Natural killer cell (primary cell): ENCODE measurements around the gene IGFLR1. TPM values are rescaled to one million over a fixed set of nuclear protein-coding genes. Genes with fewer than 3 reads are reported as not detected.

Experiments used
- ATAC-seq, 3 donors: fragments of 150-1000 bp in 2 of 3; fragments of 200-7000 bp in 1 of 3; cut with Tn5 transposase; 1 replicate in 1 of 3; 2 replicates in 2 of 3; pipeline ENCODE4 v1.10.0; 2021; ENCODE audit warnings: mild to moderate bottlenecking in 2 of 3, moderate library complexity in 2 of 3
- DNase-seq, 2 donors: peaks; one replicate each; pipeline versions ENCODE4 v3.0.0 to v3.0.0-alpha.2; 2013 to 2021; ENCODE audit warnings: mixed read lengths in 1 of 2
- H3K27ac ChIP-seq: one replicate; pipeline ENCODE4 v1.5.1; 2013; ENCODE audit warnings: mild to moderate bottlenecking, low read length
- H3K27me3 ChIP-seq: one replicate; pipeline ENCODE4 v1.6.1; 2013; ENCODE audit warnings: low read length; ENCODE audit not compliant: control insufficient read depth, insufficient read depth
- H3K36me3 ChIP-seq: one replicate; pipeline ENCODE4 v1.6.1; 2013; ENCODE audit warnings: low read length; ENCODE audit not compliant: control insufficient read depth, insufficient read depth
- H3K4me1 ChIP-seq: one replicate; pipeline ENCODE4 v1.6.1; 2013; ENCODE audit warnings: low read length; ENCODE audit not compliant: control insufficient read depth, insufficient read depth
- H3K4me3 ChIP-seq: one replicate; pipeline ENCODE4 v1.5.1; 2013; ENCODE audit warnings: low read length
- H3K9me3 ChIP-seq: one replicate; pipeline ENCODE4 v1.6.1; 2013; ENCODE audit warnings: low read length; ENCODE audit not compliant: control insufficient read depth, insufficient read depth
- H3K27ac Mint-ChIP-seq, 2 donors: one replicate each; pipeline ENCODE4 v1.8.0; 2022; ENCODE audit warnings: mild to moderate bottlenecking in 2 of 2, mixed read lengths in 2 of 2, moderate library complexity in 1 of 2
- H3K27me3 Mint-ChIP-seq, 2 donors: one replicate each; pipeline ENCODE4 v1.8.0; 2022; ENCODE audit warnings: low read depth in 2 of 2, mixed read lengths in 2 of 2
- H3K36me3 Mint-ChIP-seq: one replicate; pipeline ENCODE4 v1.8.0; 2022; ENCODE audit warnings: mixed read lengths
- H3K4me1 Mint-ChIP-seq, 2 donors: one replicate each; pipeline ENCODE4 v1.8.0; 2022; ENCODE audit warnings: mixed read lengths in 2 of 2
- H3K4me3 Mint-ChIP-seq: one replicate; pipeline ENCODE4 v1.8.0; 2022; ENCODE audit warnings: mild to moderate bottlenecking, moderate library complexity, mixed read lengths
- H3K9me3 Mint-ChIP-seq, 2 donors: one replicate each; pipeline ENCODE4 v1.8.0; 2022; ENCODE audit warnings: mixed read lengths in 2 of 2
- WGBS: methylation state at CpG from one replicate; pipeline ENCODE4 v1.1.7; 2013; ENCODE audit warnings: missing lambda C conversion rate; ENCODE audit not compliant: insufficient coverage; 5-methylcytosine and 5-hydroxymethylcytosine counted together
- intact Hi-C: fragments of 100-400 bp; cut with micrococcal nuclease; formaldehyde crosslinking; loops from one replicate; pipeline ENCODE4 v1.14.2; 2022
- total RNA-seq, 4 donors: library from RNA; stranded (reverse); fragments of 120-200 nt in 1 of 4; gene quantifications; one replicate each; pipeline versions ENCODE4 v1.2.3 to v1.2.4, GENCODE V29; 2013 to 2022
- TF ChIP-seq, protein P1 (sequence below): fragments of 200-600 bp; IDR thresholded peaks from one replicate; pipeline ENCODE4 v1.8.0; 2022; ENCODE audit warnings: antibody characterized with exemption

The IGFLR1 gene
- total RNA-seq, 3 donors from 2014 or later (not counting 1 experiment from before 2014, with no cell fraction given), result 57.7 to 75.6 (median 69.6) TPM

DNA sequence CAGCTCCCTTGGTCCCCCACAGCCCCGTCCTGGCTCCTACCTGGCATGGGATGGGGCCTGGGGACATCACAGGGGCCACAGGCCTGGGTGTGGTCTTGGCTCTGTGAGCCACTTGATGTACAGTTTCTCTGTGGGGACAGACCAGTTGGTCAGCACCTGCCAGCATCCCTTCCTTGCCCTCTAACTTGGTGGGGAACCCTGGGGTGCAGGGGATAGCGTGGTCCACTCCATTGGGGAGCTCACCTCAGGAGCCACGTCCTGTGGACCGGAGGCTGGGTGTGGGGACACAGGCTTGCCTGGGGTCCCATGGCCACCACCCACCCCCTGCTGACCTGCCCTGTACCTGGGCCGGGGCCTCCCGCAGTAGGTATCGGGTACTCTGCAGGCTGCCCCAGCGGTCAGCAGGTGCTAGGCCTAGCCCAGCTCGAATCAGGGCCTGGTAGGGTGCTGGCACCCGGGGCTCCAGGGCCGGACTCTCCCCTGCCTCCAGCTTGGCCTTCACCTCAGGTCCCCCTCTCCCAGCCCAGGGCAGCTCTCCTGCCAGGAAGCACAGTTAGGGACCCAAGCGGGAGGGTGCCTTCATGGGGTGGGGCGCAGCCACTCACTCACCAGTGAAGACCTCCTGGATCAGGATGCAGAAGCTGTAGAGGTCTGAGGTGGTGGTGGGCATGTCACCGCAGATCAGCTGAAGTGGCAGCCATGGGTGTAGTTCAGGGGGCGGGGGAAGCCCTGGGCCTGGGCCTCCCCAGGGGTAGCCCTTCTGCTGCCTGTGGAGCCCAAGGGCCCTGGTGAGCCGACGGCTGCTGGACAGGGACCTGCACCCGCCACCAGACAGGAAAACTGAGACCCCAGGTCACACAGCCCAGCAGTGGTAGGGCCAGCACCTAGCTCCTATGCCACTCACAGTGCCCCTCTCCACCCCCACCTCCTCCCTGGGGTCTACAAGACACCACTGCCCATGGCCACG is 48.0 kb upstream of the IGFLR1 start:
- DNase-seq (no peak), ATAC-seq (no peak)
- intact Hi-C loops, result no loop called here
- no peaks in the 10 kb centered on the region for H3K4me1 Mint-ChIP-seq
- H3K27me3 ChIP-seq, result no peaks in the 10 kb centered on the region
- peaks cover 0 to 7% of the 10 kb centered on the region in 2 donors for H3K27me3 Mint-ChIP-seq
- H3K4me1 ChIP-seq, result no peaks in the 10 kb centered on the region
- no peak overlapping the region for H3K4me3 ChIP-seq
- no peak overlapping the region for H3K27ac ChIP-seq
- no peaks in the 10 kb centered on the region for H3K9me3 ChIP-seq
- no peaks in the 10 kb centered on the region for H3K36me3 Mint-ChIP-seq
- H3K4me3 Mint-ChIP-seq, result no peak overlapping the region
- no peak overlapping the region for H3K27ac Mint-ChIP-seq
- no peaks in the 10 kb centered on the region for H3K9me3 Mint-ChIP-seq
- H3K36me3 ChIP-seq, result no peaks in the 10 kb centered on the region
- TF ChIP-seq, protein P1, sequence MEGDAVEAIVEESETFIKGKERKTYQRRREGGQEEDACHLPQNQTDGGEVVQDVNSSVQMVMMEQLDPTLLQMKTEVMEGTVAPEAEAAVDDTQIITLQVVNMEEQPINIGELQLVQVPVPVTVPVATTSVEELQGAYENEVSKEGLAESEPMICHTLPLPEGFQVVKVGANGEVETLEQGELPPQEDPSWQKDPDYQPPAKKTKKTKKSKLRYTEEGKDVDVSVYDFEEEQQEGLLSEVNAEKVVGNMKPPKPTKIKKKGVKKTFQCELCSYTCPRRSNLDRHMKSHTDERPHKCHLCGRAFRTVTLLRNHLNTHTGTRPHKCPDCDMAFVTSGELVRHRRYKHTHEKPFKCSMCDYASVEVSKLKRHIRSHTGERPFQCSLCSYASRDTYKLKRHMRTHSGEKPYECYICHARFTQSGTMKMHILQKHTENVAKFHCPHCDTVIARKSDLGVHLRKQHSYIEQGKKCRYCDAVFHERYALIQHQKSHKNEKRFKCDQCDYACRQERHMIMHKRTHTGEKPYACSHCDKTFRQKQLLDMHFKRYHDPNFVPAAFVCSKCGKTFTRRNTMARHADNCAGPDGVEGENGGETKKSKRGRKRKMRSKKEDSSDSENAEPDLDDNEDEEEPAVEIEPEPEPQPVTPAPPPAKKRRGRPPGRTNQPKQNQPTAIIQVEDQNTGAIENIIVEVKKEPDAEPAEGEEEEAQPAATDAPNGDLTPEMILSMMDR, result no peak
- 91% methylated on average over 19 of the region's 19 CpGs for WGBS

DNA sequence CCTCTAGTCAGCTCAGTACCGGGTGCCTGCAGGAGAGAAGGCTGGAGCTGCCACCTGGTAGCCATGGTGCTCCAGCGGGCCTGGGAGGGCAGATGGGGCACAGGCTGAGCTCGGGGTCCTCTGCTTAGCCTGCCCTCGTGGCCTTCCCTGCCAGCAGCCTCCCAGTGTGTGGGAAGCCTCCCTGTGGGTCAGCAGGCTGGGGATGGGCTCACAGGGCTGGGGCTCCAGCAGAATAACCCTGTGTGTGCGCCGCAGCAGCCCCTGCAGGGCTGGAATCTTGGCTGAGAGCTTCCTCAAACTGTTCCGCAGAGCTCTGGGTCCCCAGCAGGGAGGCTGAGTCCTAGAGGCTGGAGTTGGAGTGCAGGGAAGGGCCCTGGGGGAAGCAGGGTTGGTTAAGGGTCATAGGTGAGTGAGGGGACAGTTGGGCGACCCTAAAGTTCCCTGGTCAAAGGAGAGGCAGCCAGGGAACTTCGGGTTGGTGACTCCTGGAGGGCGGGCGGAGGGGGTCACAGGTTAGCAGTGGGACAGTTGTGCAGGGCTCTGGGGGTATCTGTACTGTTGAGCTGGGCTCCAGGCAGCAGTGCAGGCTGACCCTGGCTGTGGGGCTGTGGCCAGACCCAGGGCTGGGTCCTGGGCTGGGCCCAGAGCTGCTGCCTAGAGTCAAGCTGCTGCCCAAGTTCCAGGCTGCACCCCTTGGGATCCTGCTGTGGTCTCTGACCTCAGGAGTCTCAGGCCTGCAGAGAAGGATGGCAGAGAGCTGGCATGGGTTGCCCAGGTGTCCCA is 47.1 kb upstream of the IGFLR1 start:
- H3K4me3 Mint-ChIP-seq, result no peak overlapping the region
- Histone ChIP-seq H3K4me1 (no peaks in the 10 kb centered on the region), H3K4me3 (no peak overlapping the region), H3K27ac (no peak overlapping the region), H3K9me3 (no peaks in the 10 kb centered on the region), H3K36me3 (no peaks in the 10 kb centered on the region), H3K27me3 (no peaks in the 10 kb centered on the region)
- no peaks in the 10 kb centered on the region for H3K4me1 Mint-ChIP-seq
- no peak overlapping the region for H3K27ac Mint-ChIP-seq
- H3K27me3 Mint-ChIP-seq, result peaks cover 0 to 7% of the 10 kb centered on the region in 2 donors
- intact Hi-C loops, result no loop called here
- 91% methylated on average over 11 of the region's 11 CpGs for WGBS
- H3K36me3 Mint-ChIP-seq, result no peaks in the 10 kb centered on the region
- TF ChIP-seq, protein P1, result no peak
- no peaks in the 10 kb centered on the region for H3K9me3 Mint-ChIP-seq
- DNase-seq, result no peak
- no peak for ATAC-seq

DNA sequence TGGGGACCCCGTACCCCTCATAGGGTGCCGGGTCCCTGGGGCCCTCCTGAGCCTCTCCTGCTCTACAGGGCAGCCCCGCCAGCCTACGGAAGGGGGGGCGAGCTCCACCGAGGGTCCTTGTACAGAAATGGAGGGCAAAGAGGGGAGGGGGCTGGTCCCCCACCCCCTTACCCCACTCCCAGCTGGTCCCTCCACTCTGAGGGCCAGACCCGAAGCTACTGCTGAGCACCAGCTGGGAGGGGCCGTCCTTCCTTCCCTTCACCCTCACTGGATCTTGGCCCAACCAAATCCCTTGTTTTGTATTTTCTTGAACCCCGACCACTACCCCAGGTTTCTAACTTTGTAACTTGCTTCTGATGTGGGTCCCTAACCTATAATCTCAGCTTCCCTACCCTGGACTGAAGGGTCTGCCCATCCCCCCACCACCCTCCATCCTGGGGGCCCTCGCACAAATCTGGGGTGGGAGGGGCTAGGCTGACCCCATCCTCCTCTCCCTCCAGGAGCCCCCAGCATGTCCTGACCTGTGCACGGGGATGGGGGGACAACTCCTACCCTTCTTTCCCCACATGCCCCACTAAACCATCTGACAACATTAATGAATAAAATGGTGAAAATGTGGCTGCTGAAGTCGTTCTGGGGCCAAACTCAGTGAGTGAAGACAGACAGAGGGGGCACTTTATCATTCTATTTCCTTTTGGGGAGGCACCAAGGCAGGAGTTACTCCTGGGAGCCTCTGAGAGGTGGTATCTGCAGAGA is 46.1 kb upstream of the IGFLR1 start:
- Mint-ChIP-seq H3K27me3 (peaks cover 0 to 4% of the 10 kb centered on the region in 2 donors), H3K9me3 (no peaks in the 10 kb centered on the region), H3K4me1 (peaks cover 1 to 5% of the 10 kb centered on the region in 2 donors), H3K36me3 (no peaks in the 10 kb centered on the region), H3K4me3 (no peak overlapping the region), H3K27ac (no peak overlapping the region)
- Histone ChIP-seq H3K27ac (no peak overlapping the region), H3K36me3 (no peaks in the 10 kb centered on the region), H3K27me3 (no peaks in the 10 kb centered on the region), H3K4me1 (no peaks in the 10 kb centered on the region), H3K9me3 (no peaks in the 10 kb centered on the region), H3K4me3 (no peak overlapping the region)
- 86% methylated on average over 7 of the region's 12 CpGs for WGBS
- no peak for DNase-seq
- ATAC-seq, result no peak
- intact Hi-C loops, result no loop called here
- TF ChIP-seq, protein P1, result no peak
